GM12892 (cell line): ENCODE measurements around the gene PCDHAC1.

Experiments used
- POLR2A ChIP-seq: IDR thresholded peaks from 2 replicates; pipeline ENCODE4 v1.6.1; 2011; ENCODE audit warnings: low read depth, low read length, control low read depth
- POLR2AphosphoS5 ChIP-seq: IDR thresholded peaks from 2 replicates; pipeline ENCODE4 v1.6.1; 2011; ENCODE audit warnings: low read depth, low read length, control low read depth
- TAF1 ChIP-seq: IDR thresholded peaks from 2 replicates; pipeline ENCODE4 v1.6.1; 2011; ENCODE audit warnings: low read depth, mild to moderate bottlenecking, control low read depth, low read length, borderline replicate concordance

GRCh38 chr5:140926443-140927227 is 536 bp downstream of the PCDHAC1 start:
- TF ChIP-seq POLR2A (no peak), POLR2AphosphoS5 (no peak), TAF1 (no peak)
